HG03520 (cell line): ENCODE results near the gene RASGRF2.

Source experiments
- ATAC-seq: cut with Tn5 transposase; IDR thresholded peaks from one replicate; pipeline ENCODE4 v1.9.1; 2021; ENCODE audit warnings: mild to moderate bottlenecking, moderate library complexity; ENCODE audit not compliant: unreplicated experiment

RASGRF2 gene

DNA sequence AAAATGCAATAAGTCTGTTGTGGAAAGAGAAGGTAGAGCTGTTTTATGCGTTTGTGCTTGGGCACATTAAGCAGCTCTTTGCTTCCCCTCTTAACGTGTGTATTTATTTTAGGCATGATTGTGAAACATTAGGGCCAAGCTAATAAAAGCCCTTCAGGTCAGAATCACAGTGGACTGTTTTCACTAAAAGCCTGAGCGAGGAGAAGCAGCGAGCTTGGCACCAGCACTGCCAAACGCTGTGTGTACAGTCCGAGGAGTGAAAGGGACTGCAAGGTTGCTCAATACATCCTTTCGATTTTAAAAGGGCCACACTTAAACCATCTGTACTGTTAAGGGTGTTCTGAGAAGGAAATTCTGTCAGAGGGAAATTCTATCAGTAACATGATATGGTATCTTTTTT is 165.8 kb downstream of the RASGRF2 start:
- ATAC-seq = no peak

DNA sequence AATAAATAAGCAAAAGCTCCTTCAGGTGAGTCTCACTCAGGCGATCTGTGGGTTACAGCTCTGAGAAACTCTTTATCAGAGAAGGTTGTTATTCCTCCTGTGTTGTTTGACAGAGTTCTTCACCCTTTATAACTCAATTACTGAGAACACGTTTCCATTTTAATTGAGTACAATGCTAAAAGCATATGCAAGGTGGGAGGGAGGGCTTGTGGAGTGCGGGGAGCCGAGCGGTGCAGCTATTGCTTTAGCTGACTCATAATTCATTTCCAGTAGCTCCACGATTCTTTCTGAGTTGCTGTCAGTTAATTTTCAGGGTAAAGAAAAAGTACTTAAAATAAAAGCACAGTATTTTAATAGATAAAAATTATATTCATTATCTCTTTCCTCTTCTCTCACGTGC is 168.3 kb downstream of the RASGRF2 start:
- ATAC-seq = no peak

- ATAC-seq = no peak
These were observed 172.2 kb downstream of the RASGRF2 start for GRCh38 chr5:81132381-81132780.

DNA sequence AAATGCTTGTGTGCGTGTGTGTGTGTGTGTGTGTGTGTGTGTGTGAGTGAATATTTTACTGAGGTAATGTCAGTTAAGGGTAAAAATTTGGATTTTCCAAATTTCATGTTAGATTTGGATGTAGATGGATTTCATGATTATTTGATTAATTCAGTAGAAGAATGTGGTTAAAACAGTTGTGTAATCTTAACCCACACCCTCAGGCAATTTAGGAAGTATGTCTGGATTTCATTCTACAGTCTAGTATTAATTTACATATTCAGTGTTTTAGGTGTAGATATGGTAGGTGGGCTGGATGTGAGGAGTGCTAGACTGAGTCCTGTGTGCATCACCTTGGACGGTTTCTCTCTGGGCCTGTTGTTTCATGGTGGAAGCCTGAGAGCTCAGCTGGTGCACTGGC is 173.9 kb downstream of the RASGRF2 start:
- no peak for ATAC-seq

DNA sequence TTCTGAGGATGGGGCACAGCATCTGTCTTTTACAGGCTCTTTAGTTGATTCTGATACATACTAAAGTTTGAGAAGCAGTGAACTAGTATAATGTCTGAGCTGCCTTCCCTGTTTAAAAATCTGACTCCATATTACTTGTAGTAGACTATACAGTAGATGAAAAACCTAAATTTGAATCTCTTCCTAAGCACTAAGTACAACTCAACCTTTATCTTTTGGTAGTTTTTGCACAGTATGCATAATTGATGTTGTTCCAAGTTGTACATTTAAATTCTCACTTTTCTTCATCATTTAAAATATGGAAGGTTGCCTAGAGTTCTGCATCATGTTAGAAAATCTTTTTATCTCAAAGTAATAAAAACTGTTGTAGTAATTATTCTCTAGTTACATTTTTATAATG is 174.4 kb downstream of the RASGRF2 start:
- ATAC-seq = no peak

DNA sequence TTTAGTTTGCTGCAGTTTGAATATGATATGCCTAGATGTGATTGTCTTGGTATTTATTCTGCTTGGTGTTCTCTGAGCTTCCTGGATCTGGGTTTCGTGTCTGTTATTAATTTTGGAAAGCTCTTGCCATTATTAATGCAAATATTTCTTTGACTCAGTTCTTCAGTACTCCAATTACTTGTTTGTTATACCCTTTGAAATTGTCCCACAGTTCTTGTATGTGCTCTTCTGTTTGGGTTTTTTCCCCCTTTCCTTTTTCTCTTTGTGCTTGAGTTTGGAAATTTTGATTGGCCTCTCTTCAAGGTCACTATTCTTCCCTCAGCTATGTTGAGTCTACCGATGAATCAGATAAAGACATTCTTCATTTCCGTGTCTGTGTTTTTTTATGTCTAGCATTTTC is 176.4 kb downstream of the RASGRF2 start:
- no peak for ATAC-seq

- no peak for ATAC-seq
These were observed 177.7 kb downstream of the RASGRF2 start for GRCh38 chr5:81137833-81138232.

DNA sequence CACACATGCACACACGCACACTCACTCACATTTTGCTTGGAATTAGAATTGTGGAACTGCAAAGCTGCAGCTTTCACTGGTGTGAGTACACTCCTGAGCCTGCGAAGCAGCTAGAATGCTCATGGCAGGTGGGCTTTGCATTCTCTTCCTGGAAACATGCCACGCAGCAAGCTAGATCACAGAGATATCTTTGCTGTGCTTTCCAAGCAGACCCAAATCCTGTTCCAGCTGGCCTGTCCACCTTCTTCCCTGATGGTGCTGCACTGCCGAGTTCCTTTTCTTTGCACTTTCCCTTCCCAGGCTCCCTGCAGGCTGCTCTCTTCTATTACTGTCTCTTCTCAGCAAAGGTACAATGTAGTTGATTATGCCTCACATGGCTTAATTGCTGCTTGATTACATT is 180.3 kb downstream of the RASGRF2 start:
- ATAC-seq = no peak

- no peak for ATAC-seq
These were observed 180.8 kb downstream of the RASGRF2 start for GRCh38 chr5:81140943-81141342.

DNA sequence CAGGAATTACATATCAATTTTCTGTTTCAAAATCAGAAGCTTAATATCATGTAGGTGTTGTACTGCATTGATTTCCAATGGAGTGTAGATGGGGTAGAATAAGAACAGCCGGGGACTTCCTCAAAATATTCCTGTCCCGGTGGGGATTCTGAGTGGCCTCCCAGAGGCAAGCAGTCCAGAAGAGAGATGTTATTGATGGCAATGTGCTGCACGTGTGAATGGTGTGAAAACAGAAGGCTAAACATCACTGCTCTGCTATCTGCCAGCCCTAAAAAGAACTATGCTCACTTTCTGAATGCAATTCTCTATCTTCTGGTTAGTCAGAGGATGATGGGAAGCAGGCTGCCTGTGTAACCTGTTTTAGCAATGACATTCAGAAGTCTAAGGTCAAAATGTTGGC is 181.9 kb downstream of the RASGRF2 start:
- ATAC-seq = no peak

DNA sequence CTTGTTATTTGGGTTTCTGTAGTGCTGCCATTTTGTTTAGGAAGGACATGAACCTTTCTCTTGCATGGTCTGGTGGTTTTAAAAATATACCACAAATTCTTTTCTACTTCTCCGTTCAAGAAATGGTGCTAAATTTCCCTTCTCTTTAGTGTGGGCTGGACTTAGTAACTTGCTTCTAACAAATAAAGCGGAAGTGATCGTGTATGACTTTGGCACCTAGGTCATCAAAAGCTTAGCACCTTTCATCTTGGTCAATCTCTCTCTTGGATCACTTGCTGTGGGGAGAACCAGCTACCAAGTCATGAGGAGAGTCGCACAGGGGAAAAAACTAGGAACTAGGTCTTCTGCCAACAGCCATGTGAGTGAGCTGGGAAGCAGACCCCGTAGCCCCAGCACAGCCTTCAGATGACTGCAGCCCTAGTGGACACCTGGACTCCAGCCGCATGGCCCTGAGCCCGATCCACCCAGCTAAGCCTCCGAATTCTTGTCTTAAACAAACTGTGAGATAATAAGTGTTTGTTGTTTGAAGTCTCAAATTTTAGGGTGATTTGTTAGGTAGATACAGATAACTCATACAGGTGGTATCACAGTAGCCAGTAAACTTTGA is 185.3 kb downstream of the RASGRF2 start:
- ATAC-seq = no peak

- ATAC-seq = no peak
These were observed 185.9 kb downstream of the RASGRF2 start for GRCh38 chr5:81146031-81146430.

DNA sequence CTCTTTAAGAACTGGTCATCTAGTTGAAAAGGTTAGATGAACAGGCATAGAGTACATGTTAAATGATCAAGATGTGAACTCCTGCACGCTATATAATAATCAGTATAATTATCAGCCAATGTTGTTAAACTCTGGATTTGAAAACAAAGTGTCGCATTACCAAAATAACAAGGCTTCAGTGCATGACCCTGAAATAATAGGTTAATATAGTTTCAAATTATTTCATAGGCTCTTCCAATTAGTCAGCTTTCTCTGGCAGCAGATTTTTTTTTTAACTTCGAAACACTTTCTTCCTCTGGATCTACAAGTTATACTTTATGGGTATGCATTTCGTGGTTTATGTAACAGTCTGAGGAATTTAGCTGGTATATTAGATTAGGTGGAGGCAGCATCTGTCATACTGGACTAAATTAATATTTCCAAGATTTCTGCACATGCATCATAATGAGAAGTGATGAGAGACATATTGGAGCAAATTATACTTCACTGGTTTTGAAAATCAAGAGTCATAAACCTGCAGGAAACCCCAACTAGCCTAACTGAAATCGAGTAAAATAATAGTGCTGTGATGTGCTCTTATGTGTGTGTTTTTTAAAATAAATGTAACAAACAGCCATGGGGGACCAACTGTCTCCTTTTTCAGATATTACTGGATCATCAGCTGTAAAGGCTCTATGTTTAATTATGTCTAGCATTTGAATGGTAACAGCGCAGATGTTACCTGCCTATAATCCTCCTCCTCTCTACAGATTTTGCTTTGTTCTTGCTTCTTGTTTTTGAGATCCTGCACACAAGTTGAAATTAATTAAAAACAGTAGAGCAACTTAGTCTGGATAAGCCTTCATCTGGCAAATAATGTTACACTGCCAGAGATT is 187.1 kb downstream of the RASGRF2 start:
- ATAC-seq = no peak

DNA sequence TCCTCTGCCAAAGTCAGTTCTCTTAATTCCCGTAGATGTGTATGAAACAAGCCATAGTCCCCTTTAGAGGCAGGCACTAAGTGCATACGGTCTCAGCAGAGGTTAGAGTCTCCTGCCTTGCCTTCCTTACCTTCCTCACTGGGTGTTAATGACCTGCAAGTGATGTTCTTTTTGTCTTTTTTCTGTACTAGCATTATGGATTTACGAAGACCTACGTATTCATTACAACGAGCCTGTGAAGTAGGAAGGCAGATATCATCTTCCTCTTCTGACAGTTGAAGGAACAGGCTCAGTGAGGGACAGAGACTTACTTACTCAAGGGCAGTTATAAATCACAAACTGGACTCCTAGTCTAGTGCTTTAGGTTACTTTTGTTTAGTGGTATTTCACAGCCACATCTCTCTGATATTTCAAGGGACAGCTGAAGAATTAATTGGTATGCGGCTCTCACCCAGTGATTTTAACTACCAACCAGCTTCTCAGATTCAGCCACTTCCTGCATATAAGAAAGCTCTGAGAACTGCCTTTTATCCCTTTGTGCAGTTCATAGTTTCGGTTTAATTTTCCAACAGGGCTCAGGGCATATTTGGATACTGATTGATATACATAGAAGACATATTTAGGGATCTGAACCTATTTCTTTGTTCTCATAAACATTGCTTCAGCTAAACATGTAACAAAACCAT is 187.9 kb downstream of the RASGRF2 start:
- ATAC-seq = no peak

- ATAC-seq = no peak
These were observed 191.4 kb downstream of the RASGRF2 start for GRCh38 chr5:81151546-81151945.

DNA sequence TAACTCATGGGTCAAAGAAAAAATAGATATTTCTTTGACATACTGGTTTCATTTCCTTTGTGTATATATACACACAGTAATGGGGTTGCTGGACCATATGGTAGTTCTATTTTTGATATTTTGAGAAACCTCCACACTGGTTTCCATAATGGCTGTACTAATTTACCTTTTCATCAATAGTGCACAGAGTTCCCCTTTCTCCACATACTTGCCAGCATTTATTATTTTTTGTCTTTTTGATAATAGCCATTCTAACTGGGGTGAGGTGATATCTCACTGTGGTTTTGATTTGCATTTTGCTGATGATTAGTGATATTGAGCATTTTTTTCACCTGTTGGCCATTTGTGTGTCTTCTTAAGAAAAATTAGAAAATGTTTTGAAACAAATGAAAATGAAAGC is 194.6 kb downstream of the RASGRF2 start:
- ATAC-seq = no peak

GRCh38 chr5:81156732-81157131 is 196.6 kb downstream of the RASGRF2 start:
- no peak for ATAC-seq

- ATAC-seq = peak; percentile 67
These were observed 200.9 kb downstream of the RASGRF2 start for GRCh38 chr5:81161012-81161601.

DNA sequence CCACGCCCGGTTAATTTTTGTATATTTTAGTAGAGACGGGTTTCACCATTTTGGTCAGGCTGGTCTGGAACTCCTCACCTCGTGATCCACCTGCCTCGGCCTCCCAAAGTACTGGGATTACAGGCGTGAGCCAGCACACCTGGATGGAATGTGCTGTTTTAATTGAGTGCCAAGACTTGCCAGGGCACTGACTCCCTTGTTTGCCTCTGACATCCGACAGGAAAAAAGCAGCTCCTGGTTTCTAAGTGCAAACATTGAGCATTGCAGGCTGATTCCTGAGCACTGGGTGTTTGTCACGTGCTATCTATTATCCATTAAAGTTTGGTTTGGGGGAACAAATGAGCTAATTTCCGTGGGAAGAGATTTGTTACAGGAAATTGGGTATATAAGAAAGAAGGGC is 202.3 kb downstream of the RASGRF2 start:
- no peak for ATAC-seq

- ATAC-seq = no peak
These were observed 203.5 kb downstream of the RASGRF2 start for GRCh38 chr5:81163651-81164050.

DNA sequence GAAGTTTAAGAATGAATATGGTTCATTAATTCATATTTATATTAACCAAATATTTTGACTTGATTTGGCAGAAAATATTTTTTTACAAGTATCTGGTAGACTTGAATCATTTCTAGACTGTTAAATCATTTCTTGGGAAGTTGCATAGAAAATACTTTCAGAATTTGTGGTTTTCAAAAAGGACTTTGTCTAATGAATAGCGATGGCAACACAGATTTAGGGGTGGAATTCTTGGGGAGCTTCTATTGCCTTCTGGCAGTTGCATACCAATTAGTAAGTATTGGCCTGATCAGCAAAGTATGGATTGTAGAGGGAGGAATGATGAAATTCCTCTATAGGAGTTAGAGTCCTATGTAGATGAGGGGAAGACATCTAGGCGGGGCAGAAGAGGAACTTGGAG is 204.3 kb downstream of the RASGRF2 start:
- no peak for ATAC-seq

DNA sequence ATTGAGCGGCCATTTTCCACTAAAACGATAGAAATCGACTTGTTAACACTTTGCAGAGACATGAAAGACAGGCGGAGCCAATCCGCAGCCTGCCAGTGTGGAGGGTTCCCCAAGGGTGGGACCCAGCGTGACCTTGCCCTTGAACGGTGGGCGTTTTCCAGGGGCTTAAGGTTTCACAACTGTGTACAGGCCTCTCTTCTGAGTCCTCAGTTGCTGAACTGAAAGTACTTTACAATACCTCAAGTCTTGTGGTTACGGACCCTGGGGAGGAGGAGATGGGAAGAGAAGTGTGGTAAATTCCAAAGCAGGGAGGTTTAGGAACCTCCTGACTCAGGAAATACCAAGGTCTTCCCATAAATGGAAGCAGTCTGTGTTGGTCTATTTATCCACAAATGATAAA is 204.8 kb downstream of the RASGRF2 start:
- ATAC-seq = no peak
